GM19468 (cell line): Measurements from ENCODE around the gene ZNF20.
"Not testable (repeated sequence)": the region's sequence is repeated elsewhere in the genome, so short reads cannot be mapped to it uniquely, and the experiment has no call there.

ENCODE experiments used
- ATAC-seq: cut with Tn5 transposase; IDR thresholded peaks from one replicate; pipeline ENCODE4 v1.9.1; 2021; ENCODE audit warnings: mild to moderate bottlenecking, moderate library complexity, moderate number of reproducible peaks; ENCODE audit not compliant: unreplicated experiment; ENCODE audit errors: extremely low read depth

ZNF20 gene

DNA sequence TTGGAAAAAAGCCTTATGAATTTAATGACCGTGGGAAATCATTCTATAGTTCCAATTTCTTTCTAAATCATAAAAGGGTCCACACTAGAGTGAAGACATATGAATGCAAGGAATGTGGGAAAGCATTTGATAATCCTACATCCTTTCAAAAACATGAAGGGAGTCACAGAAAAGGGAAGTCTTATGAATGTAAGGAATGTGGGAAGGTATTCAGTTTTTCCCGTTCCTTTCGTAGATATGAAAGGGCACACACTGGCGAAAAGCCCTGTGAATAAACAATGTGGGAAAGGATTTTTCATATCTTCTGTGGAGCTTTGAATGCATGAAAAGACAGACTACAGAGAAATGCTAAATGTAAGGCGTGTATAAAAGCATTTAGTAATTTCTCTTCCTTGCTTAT is 27.0 kb downstream of the ZNF20 start:
- no peak for ATAC-seq

DNA sequence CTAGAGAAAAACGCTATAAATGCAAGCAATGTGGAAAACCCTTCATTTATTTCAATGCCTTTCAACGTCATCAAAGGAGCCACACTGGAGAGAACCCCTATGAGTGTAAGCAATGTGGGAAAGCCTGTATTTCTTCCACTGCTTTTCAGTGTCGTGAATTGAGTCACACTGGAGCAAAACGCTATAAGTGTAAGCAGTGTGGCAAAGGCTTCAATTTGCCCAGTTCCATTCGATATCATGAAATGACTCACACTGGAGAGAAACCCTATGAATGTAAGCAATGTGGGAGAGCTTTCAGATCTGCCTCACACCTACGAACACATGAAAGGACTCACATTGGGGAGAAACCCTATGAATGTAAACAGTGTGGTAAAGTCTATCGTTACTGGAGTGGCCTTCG is 27.4 kb downstream of the ZNF20 start:
- no peak for ATAC-seq

DNA sequence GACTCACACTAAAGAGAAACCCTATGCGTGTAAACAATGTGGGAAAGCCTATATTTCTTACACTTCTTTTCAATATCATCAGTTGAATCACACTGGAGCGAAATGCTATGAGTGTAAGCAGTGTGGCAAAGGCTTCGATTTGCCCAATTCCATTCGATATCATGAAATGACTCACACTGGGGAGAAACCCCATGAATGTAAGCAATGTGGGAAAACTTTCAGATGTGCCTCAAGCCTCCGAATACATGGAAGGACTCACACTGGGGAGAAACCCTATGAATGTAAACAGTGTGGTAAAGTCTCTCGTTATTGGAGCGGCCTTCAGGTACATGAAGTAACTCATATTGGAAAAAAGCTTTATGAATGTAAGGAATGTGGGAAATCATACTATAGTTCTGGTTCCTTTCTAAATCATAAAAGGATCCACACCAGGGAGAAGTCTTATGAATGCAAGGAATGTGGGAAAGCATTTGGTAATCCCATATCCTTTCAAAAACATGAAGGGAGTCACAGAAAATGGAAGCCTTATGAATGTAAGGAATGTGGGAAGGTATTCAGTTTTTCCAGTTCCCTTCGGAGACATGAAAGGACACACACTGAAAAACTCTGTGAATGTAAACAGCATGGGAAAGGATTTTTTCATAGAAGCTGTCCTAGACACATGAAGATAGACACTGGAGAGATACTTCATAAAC is 28.1 kb downstream of the ZNF20 start:
- ATAC-seq = no peak

DNA sequence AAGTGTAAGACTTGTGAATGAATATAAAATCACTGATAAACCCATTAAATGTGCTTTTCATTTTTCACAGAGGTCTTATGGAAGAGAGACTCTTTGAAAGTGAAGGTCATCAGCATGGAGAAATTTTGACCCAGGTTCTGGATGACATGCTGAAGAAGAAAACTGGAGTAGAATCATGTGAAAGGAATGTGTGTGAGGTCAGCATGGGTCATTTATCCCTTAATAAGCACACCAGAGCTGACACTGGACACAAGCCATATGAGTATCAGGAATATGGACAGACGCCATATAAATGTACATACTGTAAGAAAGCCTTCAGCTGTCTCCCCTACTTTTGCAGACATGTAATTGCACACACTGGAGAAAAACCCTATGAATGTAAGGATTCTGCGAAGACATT is 29.0 kb downstream of the ZNF20 start:
- no peak for ATAC-seq

DNA sequence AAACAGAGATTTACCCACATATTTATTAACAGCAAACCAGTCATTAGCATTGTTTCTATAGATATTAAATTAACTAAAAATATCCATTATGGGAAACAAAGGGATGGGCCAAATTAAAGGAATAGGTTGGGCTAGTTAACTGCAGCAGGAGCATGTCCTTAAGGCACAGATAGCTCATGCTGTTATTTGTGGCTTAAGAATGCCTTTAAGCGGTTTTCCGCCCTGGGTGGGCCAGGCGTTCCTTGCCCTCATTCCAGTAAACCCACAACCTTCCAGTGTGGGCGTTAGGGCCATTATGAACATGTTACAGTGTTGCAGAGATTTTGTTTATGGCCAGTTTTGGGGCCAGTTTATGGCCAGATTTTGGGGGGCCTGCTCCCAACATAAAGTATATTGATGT is 36.2 kb downstream of the ZNF20 start:
- not testable (repeated sequence) for ATAC-seq

DNA sequence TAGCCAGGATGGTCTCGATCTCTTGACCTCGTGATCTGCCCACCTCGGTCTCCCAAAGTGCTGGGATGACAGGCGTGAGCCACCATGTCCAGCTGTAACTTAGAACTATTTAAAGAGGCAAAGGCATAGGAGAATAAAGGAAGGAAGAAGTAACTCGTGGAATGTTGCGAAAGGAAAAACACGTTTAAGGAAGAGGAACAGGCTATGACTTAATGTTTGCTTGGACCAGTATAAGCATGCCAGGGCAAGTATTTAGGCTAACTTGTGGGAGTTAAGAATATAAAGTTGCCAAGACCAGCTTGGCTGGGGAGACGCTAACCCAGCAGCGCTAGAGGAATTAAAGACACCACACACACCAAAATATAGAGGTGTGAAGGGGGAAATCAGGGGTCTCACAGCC is 42.1 kb downstream of the ZNF20 start:
- no peak for ATAC-seq

DNA sequence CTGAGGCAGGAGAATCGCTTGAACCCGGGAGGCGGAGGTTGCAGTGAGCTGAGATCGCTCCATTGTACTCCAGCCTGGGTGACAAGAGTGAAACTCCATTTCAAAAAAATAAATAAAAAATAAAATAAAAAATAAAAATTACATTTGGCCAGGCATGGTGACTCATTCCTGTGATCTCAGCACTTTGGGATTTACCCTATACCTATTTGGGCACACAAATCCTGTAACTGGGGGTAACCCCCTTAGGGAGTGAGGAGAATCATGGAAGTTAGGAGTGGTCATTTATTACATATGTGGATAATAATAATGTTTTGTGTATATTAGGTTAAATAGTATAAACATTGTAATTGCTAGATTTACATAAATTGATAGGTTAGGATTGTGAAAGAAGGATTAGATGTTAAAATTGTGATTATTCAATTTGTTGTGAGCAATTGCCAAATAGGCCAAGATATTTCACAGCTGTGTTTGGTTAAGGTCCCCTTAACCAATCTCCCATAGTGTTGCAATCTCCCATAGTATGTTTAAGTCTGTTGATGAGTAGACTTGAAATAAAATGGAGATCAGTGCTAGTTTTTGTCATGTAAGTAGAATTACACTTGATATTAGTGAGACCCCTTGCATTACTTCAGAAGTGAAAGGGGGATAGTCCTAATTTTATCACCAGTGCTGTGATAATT is 44.9 kb downstream of the ZNF20 start:
- ATAC-seq = no peak

DNA sequence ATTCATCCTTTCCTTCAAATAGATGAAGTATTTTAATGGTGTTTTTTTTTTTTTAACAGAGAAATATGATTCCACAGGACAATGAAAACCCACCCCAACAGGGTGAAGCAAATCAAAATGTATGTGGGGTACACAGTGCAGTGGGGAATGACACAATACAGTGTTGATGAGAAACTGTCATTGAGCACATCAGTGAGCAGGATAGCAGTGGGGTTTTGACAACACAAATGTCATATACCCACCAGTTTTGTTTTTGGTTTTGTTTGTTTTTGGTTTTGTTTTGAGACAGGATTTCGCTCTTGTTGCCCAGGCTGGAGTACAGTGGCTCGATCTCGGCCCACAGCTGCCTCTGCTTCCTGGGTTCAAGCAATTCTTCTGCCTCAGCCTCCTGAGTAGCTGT is 46.4 kb downstream of the ZNF20 start:
- ATAC-seq = no peak

DNA sequence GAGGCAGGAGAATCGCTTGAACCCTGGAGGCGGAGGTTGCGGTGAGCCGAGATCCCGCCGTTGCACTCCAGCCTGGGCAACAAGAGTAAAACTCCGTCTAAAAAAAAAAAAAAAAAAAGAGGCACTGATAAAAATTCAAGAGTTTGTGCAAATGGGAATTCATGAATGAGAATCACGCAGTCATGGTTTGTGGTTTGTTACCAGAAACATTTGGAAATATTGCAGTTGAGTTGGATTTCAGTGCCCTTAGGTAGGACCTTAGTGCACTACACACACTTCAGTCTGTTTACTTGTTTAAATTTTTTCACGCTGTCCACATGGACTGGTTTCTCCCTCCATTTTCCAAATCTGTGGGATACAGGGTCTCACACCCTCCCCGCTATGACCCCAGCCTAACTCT is 47.2 kb downstream of the ZNF20 start:
- no peak for ATAC-seq

DNA sequence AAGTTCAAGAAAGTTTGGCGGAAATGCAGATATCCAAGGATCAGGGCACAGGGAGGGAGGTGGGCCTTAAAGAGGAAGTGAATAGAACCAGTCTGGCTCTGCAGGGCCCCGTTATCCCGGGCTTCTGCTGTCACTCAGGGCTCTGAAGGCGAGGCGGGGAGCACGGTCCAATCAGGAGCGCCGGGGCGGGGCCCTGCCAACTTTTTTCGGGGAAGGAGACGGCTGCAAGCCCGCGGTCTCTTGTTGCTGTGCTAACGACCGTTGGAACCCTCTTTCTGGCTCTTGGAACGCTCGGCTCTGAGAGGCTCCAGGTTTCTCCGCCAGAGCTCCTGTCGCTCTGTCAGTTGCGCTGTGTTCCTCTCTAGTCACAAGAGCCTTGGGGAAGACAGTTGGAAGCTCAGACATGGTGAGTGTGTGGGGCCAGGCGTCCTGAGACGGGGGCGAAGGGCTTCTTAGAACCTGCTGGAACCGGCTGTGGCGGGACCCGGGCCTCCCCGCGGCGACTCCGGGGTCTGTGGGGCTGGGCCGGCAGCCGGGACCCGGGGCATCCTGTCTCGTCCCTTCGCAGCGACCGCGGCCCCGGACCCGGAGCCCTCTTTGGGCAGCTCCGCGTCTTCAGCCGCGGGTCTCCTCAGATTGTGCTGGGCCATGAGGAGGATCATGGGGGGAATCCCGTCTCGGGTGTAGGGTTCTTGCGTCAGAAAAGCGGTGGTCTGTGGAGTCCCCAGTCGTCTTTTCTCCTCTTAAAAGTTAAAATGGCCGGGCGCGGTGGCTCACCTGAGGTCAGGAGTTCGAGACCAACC is 47.9 kb downstream of the ZNF20 start:
- ATAC-seq = no peak

DNA sequence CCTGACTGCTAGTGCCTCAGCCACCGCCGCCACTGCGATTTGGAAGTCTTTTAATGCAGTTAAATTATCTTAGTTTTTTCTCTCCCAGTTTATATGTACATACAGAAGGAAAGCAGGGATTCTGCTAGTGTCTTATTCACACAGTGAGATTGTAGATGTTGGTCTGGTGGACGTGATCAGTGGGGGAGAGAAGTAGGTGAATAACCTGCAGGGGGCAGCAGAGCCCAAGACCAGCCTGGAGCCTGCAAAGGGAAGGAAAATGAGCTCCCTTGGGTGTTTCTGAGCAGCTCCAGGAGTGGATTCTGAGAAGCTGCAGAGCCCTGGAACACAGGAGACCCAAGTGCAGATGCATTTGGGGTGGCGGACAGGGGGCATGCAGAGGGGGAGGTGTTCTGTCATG is 49.3 kb downstream of the ZNF20 start:
- no peak for ATAC-seq

DNA sequence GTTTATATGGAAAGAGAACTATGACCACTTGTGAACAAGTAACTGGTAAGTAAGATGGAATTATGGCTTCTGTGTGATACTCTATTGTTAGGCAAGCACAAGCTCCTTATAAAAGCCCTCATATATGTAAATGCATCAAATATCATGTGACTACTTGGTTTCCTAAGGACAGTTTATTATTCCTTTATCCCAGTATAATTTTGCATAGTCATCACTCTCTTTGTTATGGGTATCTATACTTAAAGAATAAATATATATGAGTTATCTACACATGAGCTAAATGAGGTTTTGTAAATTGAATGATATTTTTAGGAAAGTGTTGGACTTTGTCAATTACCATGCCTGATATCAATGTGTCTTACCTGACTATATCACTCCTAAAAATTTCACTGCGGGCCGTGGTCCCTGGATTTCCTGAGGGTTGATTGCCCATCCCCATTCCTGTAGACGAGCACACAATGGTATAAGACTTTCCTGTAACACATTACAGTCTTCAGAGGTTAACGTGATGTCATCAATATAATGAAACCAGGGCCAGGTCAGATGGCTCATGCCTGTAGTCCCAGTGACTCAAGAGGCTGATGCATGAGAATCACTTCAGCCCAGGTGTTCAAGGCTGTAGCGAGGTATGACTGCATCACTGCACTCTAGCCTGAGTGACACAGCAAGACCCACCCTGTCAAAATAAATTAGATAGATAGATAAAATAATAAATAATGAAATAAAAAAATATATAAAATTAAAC is 54.9 kb downstream of the ZNF20 start:
- no peak for ATAC-seq

DNA sequence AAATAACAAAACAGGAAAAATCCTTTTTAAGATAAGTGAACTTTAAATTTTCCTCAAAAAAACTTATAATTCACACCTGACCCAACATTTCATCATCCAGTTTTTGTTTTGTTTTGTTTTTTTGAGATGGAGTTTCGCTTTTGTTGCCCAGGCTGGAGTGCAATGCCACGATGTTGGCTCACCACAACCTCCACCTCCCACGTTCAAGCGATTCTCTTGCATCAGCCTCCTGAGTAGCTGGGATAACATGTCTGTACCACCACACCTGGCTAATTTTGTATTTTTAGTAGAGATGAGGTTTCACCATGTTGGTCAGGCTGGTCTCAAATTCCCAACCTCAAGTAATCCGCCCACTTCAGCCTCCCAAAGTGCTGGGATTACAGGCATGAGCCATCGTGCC is 56.8 kb downstream of the ZNF20 start:
- not testable (repeated sequence) for ATAC-seq
